CD4-positive, CD25-positive, alpha-beta regulatory T cell (primary cell): ENCODE data around the gene ACSF2. TPM values are rescaled to one million over a fixed set of nuclear protein-coding genes. Genes with fewer than 3 reads are reported as not detected.

ENCODE experiments used
- ATAC-seq, 2 donors: fragments of 150-1000 bp; cut with Tn5 transposase; one replicate each; pipeline ENCODE4 v1.10.0; 2021; ENCODE audit warnings: low read depth in 2 of 2, moderate number of reproducible peaks in 2 of 2, moderate library complexity in 1 of 2
- DNase-seq, 3 donors: peaks; one replicate each; pipeline versions ENCODE4 v3.0.0 to v3.0.0-alpha.2; 2012 to 2022; ENCODE audit warnings: mixed read lengths in 1 of 3
- H3K27ac ChIP-seq: one replicate; pipeline ENCODE4 v1.7.0; 2013; ENCODE audit warnings: mild to moderate bottlenecking, low read length; ENCODE audit not compliant: insufficient read depth, poor library complexity, severe bottlenecking
- H3K27me3 ChIP-seq: one replicate; pipeline ENCODE4 v1.7.0; 2013; ENCODE audit warnings: low read length; ENCODE audit not compliant: control insufficient read depth, insufficient read depth
- H3K36me3 ChIP-seq: one replicate; pipeline ENCODE4 v1.7.0; 2013; ENCODE audit warnings: mild to moderate bottlenecking, low read length, moderate library complexity; ENCODE audit not compliant: control insufficient read depth, insufficient read depth
- H3K4me1 ChIP-seq: 2 replicates; pipeline ENCODE4 v1.7.0; 2013; ENCODE audit warnings: mild to moderate bottlenecking, low read length; ENCODE audit not compliant: insufficient read depth, control insufficient read depth, poor library complexity, severe bottlenecking
- H3K4me3 ChIP-seq: one replicate; pipeline ENCODE4 v1.7.0; 2013; ENCODE audit warnings: low read depth, mild to moderate bottlenecking, low read length, moderate library complexity
- H3K9me3 ChIP-seq, 2 experiments: 1 replicate in 1 of 2; 2 replicates in 1 of 2; pipeline ENCODE4 v1.7.0; 2013; ENCODE audit warnings: low read length in 2 of 2, mild to moderate bottlenecking in 1 of 2, moderate library complexity in 1 of 2; ENCODE audit not compliant: control insufficient read depth in 2 of 2
- H3K27ac Mint-ChIP-seq, 3 donors: one replicate each; pipeline ENCODE4 v1.8.0; 2020 to 2022; ENCODE audit warnings: mild to moderate bottlenecking in 3 of 3, mixed read lengths in 3 of 3, moderate library complexity in 2 of 3
- H3K27me3 Mint-ChIP-seq: one replicate; pipeline ENCODE4 v1.8.0; 2022; ENCODE audit warnings: mild to moderate bottlenecking, mixed read lengths
- H3K36me3 Mint-ChIP-seq: one replicate; pipeline ENCODE4 v1.8.0; 2020; ENCODE audit warnings: mixed read lengths
- H3K4me1 Mint-ChIP-seq, 4 donors: one replicate each; pipeline ENCODE4 v1.8.0; 2020 to 2022; ENCODE audit warnings: mixed read lengths in 4 of 4, mild to moderate bottlenecking in 1 of 4
- H3K4me3 Mint-ChIP-seq, 4 donors: one replicate each; pipeline ENCODE4 v1.8.0; 2020 to 2022; ENCODE audit warnings: mild to moderate bottlenecking in 4 of 4, mixed read lengths in 4 of 4, moderate library complexity in 3 of 4
- H3K9me3 Mint-ChIP-seq, 7 donors: one replicate each; pipeline ENCODE4 v1.8.0; 2020 to 2022; ENCODE audit warnings: mixed read lengths in 7 of 7, mild to moderate bottlenecking in 3 of 7, moderate library complexity in 2 of 7
- polyA plus RNA-seq, 4 donors: library from polyadenylated mRNA; unstranded; fragments of 300-500 nt; fragmentation: Illumina TruSeq; gene quantifications; one replicate each; pipeline ENCODE4 v1.2.3, GENCODE V29; 2021
- total RNA-seq: library from RNA; stranded (reverse); gene quantifications from one replicate; pipeline ENCODE4 v1.2.3, GENCODE V29; 2022

ACSF2 gene
- total and polyA plus RNA-seq, 5 donors from 2014 or later: 2.7 to 22.2 (median 4.0) TPM

- no peaks in the 10 kb centered on the region for H3K36me3 ChIP-seq
- H3K27ac ChIP-seq: no peak overlapping the region
- Mint-ChIP-seq H3K4me3 (peak overlapping the region; percentile 22 to 83 (median 68)), H3K27me3 (peaks cover 14% of the 10 kb centered on the region), H3K27ac (peak overlapping the region in 2 of 3 donors; percentile 52 to 81), H3K9me3 (no peaks in the 10 kb centered on the region), H3K4me1 (peaks cover 12 to 40% (median 21%) of the 10 kb centered on the region in 4 donors), H3K36me3 (no peaks in the 10 kb centered on the region)
- H3K9me3 ChIP-seq: no peaks in the 10 kb centered on the region
- no peak overlapping the region for H3K4me3 ChIP-seq
- DNase-seq: no peak
- ATAC-seq: no peak
- H3K27me3 ChIP-seq: no peaks in the 10 kb centered on the region
- peaks cover 33% of the 10 kb centered on the region for H3K4me1 ChIP-seq
Observed at GRCh38 chr17:50506298-50506697, 80.3 kb downstream of the ACSF2 start.

- Mint-ChIP-seq H3K9me3 (no peaks in the 10 kb centered on the region), H3K27ac (peak within 1 kb of the TSS; percentile 92 to 98 (median 95)), H3K36me3 (no peaks in the 10 kb centered on the region), H3K4me1 (peaks cover 14 to 51% (median 30%) of the 10 kb centered on the region in 4 donors), H3K4me3 (peak within 1 kb of the TSS; percentile 90 to 99 (median 94)), H3K27me3 (peaks cover 14% of the 10 kb centered on the region)
- ATAC-seq (peak; percentile 67), DNase-seq (peak; percentile 78 to 89 (median 82))
- H3K4me1 ChIP-seq: peaks cover 37% of the 10 kb centered on the region
- peak within 1 kb of the TSS; percentile 81 for H3K27ac ChIP-seq
- peak within 1 kb of the TSS; percentile 73 for H3K4me3 ChIP-seq
- H3K27me3 ChIP-seq: no peaks in the 10 kb centered on the region
- H3K36me3 ChIP-seq: no peaks in the 10 kb centered on the region
- H3K9me3 ChIP-seq: no peaks in the 10 kb centered on the region
Observed at GRCh38 chr17:50507871-50508572, 82.0 kb downstream of the ACSF2 start, which contains the start of gene MYCBPAP. Gene MYCBPAP, plus strand, starts transcription at chr17:50508439. Its CDS starts 236 bp downstream, at chr17:50508675.

- Mint-ChIP-seq H3K4me1 (peaks cover 14 to 49% (median 30%) of the 10 kb centered on the region in 4 donors), H3K9me3 (no peaks in the 10 kb centered on the region), H3K36me3 (no peaks in the 10 kb centered on the region), H3K4me3 (peak overlapping the region; percentile 90 to 99 (median 94)), H3K27ac (peak overlapping the region; percentile 14 to 92 (median 90)), H3K27me3 (peaks cover 14% of the 10 kb centered on the region)
- Histone ChIP-seq H3K27me3 (no peaks in the 10 kb centered on the region), H3K9me3 (no peaks in the 10 kb centered on the region), H3K4me1 (peaks cover 37% of the 10 kb centered on the region), H3K36me3 (no peaks in the 10 kb centered on the region), H3K27ac (peak overlapping the region; percentile 81), H3K4me3 (peak overlapping the region; percentile 73)
- ATAC-seq (no peak), DNase-seq (no peak)
Observed at GRCh38 chr17:50508573-50509460, 82.8 kb downstream of the ACSF2 start.

GRCh38 chr17:50511058-50511457 lies 85.0 kb downstream of the ACSF2 start:
- ATAC-seq (peak; percentile 75 to 76), DNase-seq (peak; percentile 36 to 96 (median 68))
- H3K36me3 Mint-ChIP-seq: no peaks in the 10 kb centered on the region
- Histone ChIP-seq H3K36me3 (no peaks in the 10 kb centered on the region), H3K27ac (peak overlapping the region; percentile 70), H3K9me3 (no peaks in the 10 kb centered on the region), H3K27me3 (no peaks in the 10 kb centered on the region), H3K4me3 (peak overlapping the region; percentile 61), H3K4me1 (peaks cover 37% of the 10 kb centered on the region)
- H3K9me3 Mint-ChIP-seq: no peaks in the 10 kb centered on the region
- peaks cover 17 to 44% (median 30%) of the 10 kb centered on the region in 4 donors for H3K4me1 Mint-ChIP-seq
- H3K4me3 Mint-ChIP-seq: peak overlapping the region; percentile 68 to 86 (median 78)
- H3K27ac Mint-ChIP-seq: peak overlapping the region; percentile 57 to 88 (median 84)
- H3K27me3 Mint-ChIP-seq: peaks cover 1% of the 10 kb centered on the region

GRCh38 chr17:50513495-50513894 lies 87.5 kb downstream of the ACSF2 start:
- Mint-ChIP-seq H3K4me3 (no peak overlapping the region), H3K27ac (no peak overlapping the region), H3K4me1 (peaks cover 15 to 46% (median 31%) of the 10 kb centered on the region in 4 donors)

GRCh38 chr17:50514388-50514787 lies 88.4 kb downstream of the ACSF2 start:
- Histone ChIP-seq H3K4me3 (no peak overlapping the region), H3K4me1 (peaks cover 22% of the 10 kb centered on the region), H3K9me3 (no peaks in the 10 kb centered on the region), H3K27ac (no peak overlapping the region), H3K27me3 (no peaks in the 10 kb centered on the region), H3K36me3 (no peaks in the 10 kb centered on the region)
- Mint-ChIP-seq H3K36me3 (no peaks in the 10 kb centered on the region), H3K4me1 (peaks cover 15 to 39% (median 27%) of the 10 kb centered on the region in 4 donors), H3K4me3 (peak overlapping the region in 1 of 4 donors; percentile 43), H3K27ac (peak overlapping the region in 1 of 3 donors; percentile 43), H3K9me3 (no peaks in the 10 kb centered on the region), H3K27me3 (no peaks in the 10 kb centered on the region)
- no peak for ATAC-seq
- no peak for DNase-seq

More at GRCh38 chr17:50513495-50513894, 87.5 kb downstream of the ACSF2 start:
- Mint-ChIP-seq H3K27me3 (no peaks in the 10 kb centered on the region), H3K9me3 (no peaks in the 10 kb centered on the region), H3K36me3 (no peaks in the 10 kb centered on the region)
- Histone ChIP-seq H3K27ac (no peak overlapping the region), H3K27me3 (no peaks in the 10 kb centered on the region), H3K4me1 (peaks cover 29% of the 10 kb centered on the region), H3K36me3 (no peaks in the 10 kb centered on the region), H3K4me3 (no peak overlapping the region), H3K9me3 (no peaks in the 10 kb centered on the region)
- ATAC-seq: no peak
- no peak for DNase-seq

- H3K27me3 ChIP-seq: no peaks in the 10 kb centered on the region
- no peaks in the 10 kb centered on the region for H3K27me3 Mint-ChIP-seq
- no peak overlapping the region for H3K4me3 ChIP-seq
- H3K4me3 Mint-ChIP-seq: peak overlapping the region in 1 of 4 donors; percentile 23
- peaks cover 11 to 32% (median 20%) of the 10 kb centered on the region in 4 donors for H3K4me1 Mint-ChIP-seq
- ATAC-seq: no peak
- no peak overlapping the region for H3K27ac ChIP-seq
- no peaks in the 10 kb centered on the region for H3K36me3 ChIP-seq
- peaks cover 15% of the 10 kb centered on the region for H3K4me1 ChIP-seq
- H3K9me3 Mint-ChIP-seq: no peaks in the 10 kb centered on the region
- H3K27ac Mint-ChIP-seq: peak overlapping the region in 1 of 3 donors; percentile 32
- no peaks in the 10 kb centered on the region for H3K36me3 Mint-ChIP-seq
- DNase-seq: no peak
- H3K9me3 ChIP-seq: no peaks in the 10 kb centered on the region
Observed at GRCh38 chr17:50514936-50515702, 89.1 kb downstream of the ACSF2 start.
